ENCODE results near the gene TSC22D3.

The TSC22D3 gene

DNA sequence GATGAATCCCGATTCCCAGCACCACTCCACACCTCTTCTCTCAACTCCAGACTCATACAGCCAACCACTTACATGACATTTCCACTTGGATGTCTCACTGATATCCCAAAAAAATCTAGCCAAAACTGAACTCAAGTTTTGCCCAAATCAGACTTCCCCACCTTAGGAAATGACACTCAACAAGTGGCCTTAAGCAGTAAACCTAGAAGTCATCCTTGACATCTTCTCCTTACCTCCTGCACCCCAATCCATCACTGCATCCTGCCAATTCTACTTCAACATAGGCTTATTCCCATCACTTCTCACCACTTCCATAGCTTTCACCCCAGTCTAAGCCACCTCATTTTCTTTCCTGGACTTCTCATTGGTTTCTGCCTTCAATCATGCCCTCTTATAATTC lies 108.2 kb downstream of the TSC22D3 start:
- no peaks in the 10 kb centered on the region for H3K27me3 ChIP-seq (replicated peaks)
- no peak overlapping the region for H3K27ac ChIP-seq
- TF ChIP-seq CTCF (IDR thresholded peaks at IDR 0.05; ENCODE audit: low read depth, low read length, missing control alignments): no peak
- H3K36me3 ChIP-seq (replicated peaks): no peaks in the 10 kb centered on the region
- H3K4me3 ChIP-seq (ENCODE audit: low read depth, low read length): no peak overlapping the region
- no peak for DNase-seq
- in situ Hi-C loops (cut with HindIII; ENCODE audit: low pct_ligation_motif_present, low sequenced_read_pairs): no loop called here

DNA sequence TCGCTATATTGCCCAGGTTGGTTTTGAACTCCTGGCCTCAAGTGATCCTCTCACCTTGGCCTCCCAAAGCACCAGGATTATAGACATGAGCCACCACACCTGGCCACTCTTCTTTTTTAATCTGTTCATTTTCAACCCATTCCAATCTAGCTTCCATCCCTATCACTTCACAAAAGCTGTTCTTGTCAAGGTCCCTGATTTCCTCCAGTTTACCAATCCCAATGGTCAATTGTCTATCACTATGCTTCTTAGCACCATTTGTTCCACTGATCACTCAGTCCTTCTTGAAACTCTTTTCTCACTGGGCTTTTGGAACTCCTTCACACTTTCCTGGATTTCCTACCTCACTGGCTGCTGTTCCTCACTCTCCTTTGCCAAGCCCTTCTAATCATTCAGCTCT lies 108.7 kb downstream of the TSC22D3 start:
- TF ChIP-seq CTCF (IDR thresholded peaks at IDR 0.05; ENCODE audit: low read depth, low read length, missing control alignments): no peak
- in situ Hi-C loops (cut with HindIII; ENCODE audit: low pct_ligation_motif_present, low sequenced_read_pairs): no loop called here
- DNase-seq: no peak
- Histone ChIP-seq H3K36me3 (replicated peaks) (no peaks in the 10 kb centered on the region), H3K27ac (no peak overlapping the region), H3K27me3 (replicated peaks) (no peaks in the 10 kb centered on the region), H3K4me3 (ENCODE audit: low read depth, low read length) (no peak overlapping the region)

All from brain microvascular endothelial cell (primary cell).